Measurements from ENCODE around the gene SCFD2.

SCFD2 gene

GRCh38 chr4:52852711-52853110 is 513.1 kb downstream of the SCFD2 start:
- DNase-seq (ENCODE audit: low read depth), result no peak
- TF ChIP-seq CTCF (conservative IDR thresholded peaks at IDR 0.05; ENCODE audit: low read depth, low read length), result no peak
- no peak overlapping the region for H3K4me3 ChIP-seq (ENCODE audit: low read length)

- no peak for TF ChIP-seq CTCF (conservative IDR thresholded peaks at IDR 0.05; ENCODE audit: low read depth, low read length)
- DNase-seq (ENCODE audit: low read depth), result no peak
- H3K4me3 ChIP-seq (ENCODE audit: low read length), result no peak overlapping the region
These were observed 513.8 kb downstream of the SCFD2 start for GRCh38 chr4:52852041-52852440.

GRCh38 chr4:52850406-52851124 is 515.3 kb downstream of the SCFD2 start:
- no peak for TF ChIP-seq CTCF (conservative IDR thresholded peaks at IDR 0.05; ENCODE audit: low read depth, low read length)
- no peak for DNase-seq (ENCODE audit: low read depth)
- no peak overlapping the region for H3K4me3 ChIP-seq (ENCODE audit: low read length)

- no peak for DNase-seq (ENCODE audit: low read depth)
- no peak for TF ChIP-seq CTCF (conservative IDR thresholded peaks at IDR 0.05; ENCODE audit: low read depth, low read length)
These were observed 517.6 kb downstream of the SCFD2 start for GRCh38 chr4:52848254-52848653.

GRCh38 chr4:52846502-52846901 is 519.4 kb downstream of the SCFD2 start:
- TF ChIP-seq CTCF (conservative IDR thresholded peaks at IDR 0.05; ENCODE audit: low read depth, low read length), result no peak
- no peak for DNase-seq (ENCODE audit: low read depth)
- no peak overlapping the region for H3K4me3 ChIP-seq (ENCODE audit: low read length)

More at GRCh38 chr4:52848254-52848653, 517.6 kb downstream of the SCFD2 start:
- H3K4me3 ChIP-seq (ENCODE audit: low read length), result no peak overlapping the region

- TF ChIP-seq CTCF (conservative IDR thresholded peaks at IDR 0.05; ENCODE audit: low read depth, low read length), result no peak
- no peak overlapping the region for H3K4me3 ChIP-seq (ENCODE audit: low read length)
- no peak for DNase-seq (ENCODE audit: low read depth)
These were observed 521.3 kb downstream of the SCFD2 start for GRCh38 chr4:52844596-52844995.

GRCh38 chr4:52843958-52844357 is 521.9 kb downstream of the SCFD2 start:
- TF ChIP-seq CTCF (conservative IDR thresholded peaks at IDR 0.05; ENCODE audit: low read depth, low read length), result no peak
- no peak overlapping the region for H3K4me3 ChIP-seq (ENCODE audit: low read length)
- no peak for DNase-seq (ENCODE audit: low read depth)

Measured in retinal pigment epithelial cell (primary cell).